OCI-LY7 (cell line): ENCODE measurements around the gene INPP5A.

Source experiments
- EZH2phosphoT487 ChIP-seq: fragments of 200-600 bp; sonication (generic); IDR thresholded peaks from 2 replicates; pipeline ENCODE4 v1.6.1; 2018; ENCODE audit warnings: low read depth, borderline replicate concordance, mild to moderate bottlenecking, mixed run types, antibody characterized with exemption, low read length, moderate library complexity, mixed read lengths
- TF ChIP-seq, protein P1 (sequence below): fragments of 200-600 bp; sonication (generic); conservative IDR thresholded peaks from 2 replicates; pipeline ENCODE4 v1.5.1; 2014; ENCODE audit warnings: mild to moderate bottlenecking, antibody characterized with exemption, low read length, moderate library complexity, mixed read lengths

DNA sequence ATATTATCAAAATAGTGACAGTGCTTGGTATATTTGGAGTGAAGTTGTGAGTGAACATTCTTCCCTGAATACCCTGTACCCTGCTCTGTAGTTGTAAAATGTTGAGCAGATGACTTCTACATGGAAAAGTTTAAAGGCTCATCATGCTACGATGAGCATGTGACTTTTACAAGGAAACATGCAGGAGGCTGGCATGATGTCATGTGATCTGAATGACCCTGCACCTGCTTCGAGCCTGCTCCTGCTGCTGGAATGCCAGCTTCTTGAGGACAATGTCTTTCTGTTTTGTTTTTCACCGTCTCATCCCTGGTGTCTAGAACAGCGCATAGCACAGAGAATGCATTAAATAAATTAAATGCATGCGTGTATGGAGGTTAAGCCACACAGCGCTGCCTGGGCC is 5.4 kb upstream of the INPP5A start:
- TF ChIP-seq, protein P1, sequence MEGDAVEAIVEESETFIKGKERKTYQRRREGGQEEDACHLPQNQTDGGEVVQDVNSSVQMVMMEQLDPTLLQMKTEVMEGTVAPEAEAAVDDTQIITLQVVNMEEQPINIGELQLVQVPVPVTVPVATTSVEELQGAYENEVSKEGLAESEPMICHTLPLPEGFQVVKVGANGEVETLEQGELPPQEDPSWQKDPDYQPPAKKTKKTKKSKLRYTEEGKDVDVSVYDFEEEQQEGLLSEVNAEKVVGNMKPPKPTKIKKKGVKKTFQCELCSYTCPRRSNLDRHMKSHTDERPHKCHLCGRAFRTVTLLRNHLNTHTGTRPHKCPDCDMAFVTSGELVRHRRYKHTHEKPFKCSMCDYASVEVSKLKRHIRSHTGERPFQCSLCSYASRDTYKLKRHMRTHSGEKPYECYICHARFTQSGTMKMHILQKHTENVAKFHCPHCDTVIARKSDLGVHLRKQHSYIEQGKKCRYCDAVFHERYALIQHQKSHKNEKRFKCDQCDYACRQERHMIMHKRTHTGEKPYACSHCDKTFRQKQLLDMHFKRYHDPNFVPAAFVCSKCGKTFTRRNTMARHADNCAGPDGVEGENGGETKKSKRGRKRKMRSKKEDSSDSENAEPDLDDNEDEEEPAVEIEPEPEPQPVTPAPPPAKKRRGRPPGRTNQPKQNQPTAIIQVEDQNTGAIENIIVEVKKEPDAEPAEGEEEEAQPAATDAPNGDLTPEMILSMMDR = no peak
- no peak for TF ChIP-seq EZH2phosphoT487
